GM13976 (cell line): ENCODE results near the gene FUT8.

Source experiments
- DNase-seq: peaks from one replicate; pipeline ENCODE4 v3.0.0; 2012; ENCODE audit warnings: low spot score
- CTCF ChIP-seq: IDR thresholded peaks from 2 replicates; pipeline ENCODE4 v1.5.1; 2012; ENCODE audit warnings: borderline replicate concordance, mild to moderate bottlenecking; ENCODE audit not compliant: insufficient read depth; ENCODE audit errors: extremely low read depth, missing control alignments, control extremely low read depth
- in situ Hi-C: fragments of 300-500 bp; cut with MboI; formaldehyde crosslinking; loops from one replicate; pipeline ENCODE4 v1.12.0; 2022; ENCODE audit warnings: low sequenced_read_pairs, mixed read lengths, inconsistent platforms; ENCODE audit not compliant: unreplicated experiment

Gene FUT8

GRCh38 chr14:65396082-65396910, 16.2 kb upstream of the FUT8 start:
- no peak for DNase-seq
- TF ChIP-seq CTCF = no peak
- in situ Hi-C loops = no loop called here

- in situ Hi-C loops = loop anchor here (25.0 kb wide), 1 partner anchor 659 kb away; no protein-coding TSS in a partner anchor
- no peak for DNase-seq
- TF ChIP-seq CTCF = no peak
These were observed 9.3 kb upstream of the FUT8 start for GRCh38 chr14:65403231-65403630.

- in situ Hi-C loops = loop anchor here (25.0 kb wide), 1 partner anchor 654 kb away; no protein-coding TSS in a partner anchor
- DNase-seq = no peak
- TF ChIP-seq CTCF = no peak
These were observed 4.4 kb upstream of the FUT8 start for GRCh38 chr14:65408113-65408512.

GRCh38 chr14:65410640-65411039, 1.9 kb upstream of the FUT8 start:
- no peak for DNase-seq
- in situ Hi-C loops = loop anchor here (10.0 to 25.0 kb wide), 3 partner anchors 186 to 652 kb away; no protein-coding TSS in a partner anchor
- no peak for TF ChIP-seq CTCF

GRCh38 chr14:65411656-65412031, 886 bp upstream of the FUT8 start:
- peak; percentile 83 for DNase-seq
- TF ChIP-seq CTCF = no peak
- in situ Hi-C loops = loop anchor here (10.0 to 25.0 kb wide), 3 partner anchors 187 to 651 kb away; no protein-coding TSS in a partner anchor

GRCh38 chr14:65412856-65413738, 567 bp downstream of the FUT8 start:
- in situ Hi-C loops = loop anchor here (10.0 to 25.0 kb wide), 3 partner anchors 188 to 649 kb away; no protein-coding TSS in a partner anchor
- DNase-seq = peak; percentile 71
- TF ChIP-seq CTCF = peak; percentile 5
